GM18526 (cell line): ENCODE measurements around the gene EMP3.

Experiments used
- POLR2A ChIP-seq: IDR thresholded peaks from 3 replicates; pipeline ENCODE4 v1.6.1; 2011; ENCODE audit not compliant: insufficient read length; ENCODE audit errors: extremely low read depth

EMP3 gene

DNA sequence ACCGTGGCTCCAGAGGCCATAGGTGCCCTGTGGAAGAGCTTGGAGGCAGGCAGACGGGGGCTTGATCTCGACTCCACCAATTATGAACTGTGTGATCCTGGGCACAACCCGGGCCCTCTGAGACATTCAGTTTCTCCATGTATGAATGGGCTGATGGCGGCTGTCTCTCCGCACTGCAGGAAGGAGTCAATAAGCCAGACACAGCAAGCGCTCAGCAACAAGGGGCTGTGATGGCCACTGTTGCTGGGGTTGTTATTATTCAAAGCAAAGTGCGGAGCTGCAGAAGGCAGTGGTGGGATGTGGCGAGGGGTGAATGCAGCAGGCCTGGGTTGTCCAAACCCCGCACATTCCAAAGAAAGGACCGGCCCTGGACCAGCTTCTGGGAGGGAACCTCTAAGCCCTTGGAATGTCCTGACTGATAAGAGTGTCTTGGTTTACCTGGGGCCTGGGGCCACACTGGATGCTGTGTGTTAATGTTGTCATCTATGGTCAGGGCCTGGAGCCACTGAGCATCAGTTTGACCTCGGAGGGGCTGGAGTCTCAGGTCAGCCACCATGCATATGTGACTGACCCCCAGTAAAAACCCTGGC lies 30.1 kb downstream of the EMP3 start:
- no peak for TF ChIP-seq POLR2A

DNA sequence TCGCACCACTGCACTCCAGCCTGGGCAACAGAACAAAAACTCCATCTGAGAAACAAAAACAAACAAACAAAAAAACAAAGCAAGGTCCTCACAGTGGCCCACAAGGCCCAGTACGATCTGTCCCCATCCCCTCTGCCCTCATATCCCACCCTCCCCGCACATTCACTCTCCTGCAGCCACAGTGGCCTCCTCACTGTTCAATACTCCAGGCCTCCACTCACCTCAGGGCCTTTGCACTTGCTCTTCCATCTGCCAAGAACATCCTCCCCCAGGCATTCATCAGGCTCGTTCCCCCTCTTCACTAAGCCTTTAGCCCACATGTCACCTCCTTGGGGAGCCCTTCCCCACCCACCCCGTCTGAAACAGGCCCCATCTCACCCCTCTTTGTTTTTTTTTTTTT lies 33.8 kb downstream of the EMP3 start:
- TF ChIP-seq POLR2A = no peak

DNA sequence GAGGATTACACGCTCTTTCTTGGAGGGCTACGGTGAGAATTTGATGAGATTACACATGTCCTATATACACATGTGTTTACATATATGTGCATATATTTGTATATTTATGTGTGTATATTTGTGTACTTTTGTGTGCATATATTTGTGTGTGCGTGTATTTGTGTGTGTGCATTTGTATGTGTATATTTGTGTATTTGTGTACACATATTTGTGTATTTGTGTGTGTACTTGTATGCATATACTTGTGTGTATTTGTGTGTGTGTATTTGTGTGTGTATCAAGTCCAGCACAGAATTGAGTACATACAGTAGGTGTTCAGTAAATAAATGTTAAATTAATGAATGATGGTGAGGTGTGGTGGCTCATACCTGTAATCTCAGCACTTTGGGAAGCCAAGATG lies 36.6 kb downstream of the EMP3 start:
- no peak for TF ChIP-seq POLR2A

DNA sequence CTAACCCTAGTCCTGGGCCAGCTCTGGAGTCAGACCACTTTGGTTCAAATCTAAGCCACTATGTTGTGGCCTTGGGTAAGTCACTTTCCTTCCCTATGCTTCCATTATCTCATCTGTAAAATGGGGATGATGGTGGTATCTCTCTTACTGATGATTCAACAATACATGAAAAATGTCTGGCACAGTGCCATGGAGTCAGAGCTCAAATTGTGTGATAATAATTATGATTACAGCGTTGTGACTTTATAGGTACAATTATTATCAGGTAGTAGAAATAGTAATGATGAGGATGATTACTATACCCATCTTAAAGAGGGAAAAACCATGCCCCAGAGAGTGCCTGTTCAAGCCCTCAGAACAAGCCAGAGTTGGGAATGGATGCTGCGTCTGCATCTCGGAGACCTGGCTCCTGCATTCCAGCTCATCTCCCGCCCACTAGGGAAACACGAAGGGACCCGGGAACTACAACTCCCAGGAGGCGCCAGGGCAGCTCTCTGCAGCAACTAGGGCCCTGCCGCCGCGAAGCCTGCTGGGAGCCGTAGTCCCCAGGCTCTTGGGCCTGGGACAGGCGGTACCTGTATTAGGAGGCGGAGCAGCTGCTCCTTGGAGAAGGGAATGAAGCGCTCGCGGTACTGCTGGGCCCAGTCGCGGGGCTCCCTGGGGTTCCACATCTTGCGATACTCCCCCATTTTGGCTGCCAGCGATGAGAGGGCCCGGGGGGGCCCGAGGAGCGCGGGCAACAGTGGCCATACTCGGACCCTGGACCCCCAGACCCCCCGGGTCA lies 37.6 kb downstream of the EMP3 start:
- peak; percentile 45 for TF ChIP-seq POLR2A

GRCh38 chr19:48363500-48363809 lies 38.1 kb downstream of the EMP3 start:
- TF ChIP-seq POLR2A = no peak

- peak; percentile 67 for TF ChIP-seq POLR2A
Measured at GRCh38 chr19:48363810-48364597, 38.7 kb downstream of the EMP3 start, which contains the start of the genes SYNGR4 and TMEM143. SYNGR4 (plus strand) TSS chr19:48364367; CDS start chr19:48365843, 1,476 bp downstream. TMEM143 (minus strand) TSS chr19:48363940; CDS start chr19:48363920, 20 bp downstream.

GRCh38 chr19:48364598-48365348 lies 39.4 kb downstream of the EMP3 start:
- no peak for TF ChIP-seq POLR2A

GRCh38 chr19:48365602-48366001 lies 40.2 kb downstream of the EMP3 start:
- no peak for TF ChIP-seq POLR2A

- no peak for TF ChIP-seq POLR2A
Measured at GRCh38 chr19:48367855-48368254, 42.5 kb downstream of the EMP3 start.

DNA sequence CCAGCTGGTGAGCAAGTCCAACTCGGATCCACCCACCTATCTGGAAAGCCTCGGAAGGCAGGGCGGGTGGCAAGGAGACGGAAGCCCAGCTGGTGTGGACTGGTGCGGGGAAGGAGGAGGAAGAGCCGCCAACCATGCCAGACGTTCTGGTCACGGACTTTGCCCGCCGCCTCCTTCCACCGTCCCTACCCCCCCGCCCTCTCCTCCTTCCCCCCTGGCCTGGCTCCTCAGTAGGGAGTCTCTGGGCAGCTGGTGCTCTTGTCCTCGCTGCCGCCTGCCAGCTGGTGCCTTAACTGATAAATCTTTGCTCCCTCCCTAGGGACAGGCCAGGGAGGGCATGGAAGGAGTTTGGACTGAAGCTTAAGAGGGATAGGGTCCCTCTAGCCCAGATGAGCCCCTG lies 43.6 kb downstream of the EMP3 start:
- TF ChIP-seq POLR2A = no peak

- no peak for TF ChIP-seq POLR2A
Measured at GRCh38 chr19:48370955-48371354, 45.6 kb downstream of the EMP3 start.

DNA sequence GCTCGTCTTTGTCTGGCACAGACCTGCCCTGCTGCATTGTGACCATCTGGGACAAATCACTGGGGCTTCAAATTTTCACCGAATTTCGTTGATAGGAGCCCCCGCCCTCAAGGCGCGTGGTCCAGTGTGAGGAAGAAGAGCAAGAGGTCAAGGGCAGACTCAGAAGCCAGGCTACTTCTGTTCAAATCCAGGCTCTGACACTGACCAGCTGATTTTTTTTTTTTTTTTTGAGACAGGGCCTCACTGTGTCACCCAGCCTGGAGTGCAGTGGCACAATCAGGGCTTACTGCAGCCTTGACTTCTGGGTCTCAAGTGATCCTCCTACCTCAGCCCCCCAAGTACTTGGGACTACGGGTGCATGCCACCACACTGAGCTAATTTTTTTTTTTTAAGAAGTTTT lies 46.0 kb downstream of the EMP3 start:
- no peak for TF ChIP-seq POLR2A

DNA sequence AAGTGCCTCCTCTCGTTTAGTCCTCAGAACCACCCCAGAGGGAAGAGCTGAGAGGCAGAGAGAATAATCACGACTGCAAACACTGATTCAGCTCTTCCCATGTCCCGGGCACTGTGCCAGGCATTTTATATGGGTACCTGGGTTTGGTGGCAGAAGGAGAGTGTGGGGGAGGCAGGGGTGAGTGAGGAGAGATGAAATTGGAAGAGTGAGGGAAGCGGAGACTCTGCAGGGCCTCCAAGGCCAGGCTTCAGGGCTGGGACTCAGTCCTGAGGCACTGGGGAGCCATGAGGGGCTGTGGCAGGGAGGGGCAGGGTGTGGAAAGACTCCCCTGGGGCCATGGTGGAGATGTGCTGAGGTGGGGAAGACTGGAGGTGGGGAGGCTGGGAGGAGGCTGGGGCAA lies 47.6 kb downstream of the EMP3 start:
- TF ChIP-seq POLR2A = no peak

DNA sequence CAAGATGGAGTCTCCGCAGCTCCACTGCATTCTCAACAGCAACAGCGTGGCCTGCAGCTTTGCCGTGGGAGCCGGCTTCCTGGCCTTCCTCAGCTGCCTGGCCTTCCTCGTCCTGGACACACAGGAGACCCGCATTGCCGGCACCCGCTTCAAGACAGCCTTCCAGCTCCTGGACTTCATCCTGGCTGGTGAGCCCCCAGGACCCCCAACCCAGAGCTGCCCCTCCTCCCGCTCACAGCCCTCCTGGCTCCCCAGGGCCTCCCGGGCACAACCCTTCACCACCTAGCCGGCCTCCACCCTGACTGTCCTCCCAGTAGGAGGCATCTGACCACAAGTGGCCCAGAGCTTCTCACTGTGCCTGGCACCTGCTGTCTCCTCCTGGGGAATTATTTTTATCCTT lies 48.2 kb downstream of the EMP3 start:
- TF ChIP-seq POLR2A = no peak

DNA sequence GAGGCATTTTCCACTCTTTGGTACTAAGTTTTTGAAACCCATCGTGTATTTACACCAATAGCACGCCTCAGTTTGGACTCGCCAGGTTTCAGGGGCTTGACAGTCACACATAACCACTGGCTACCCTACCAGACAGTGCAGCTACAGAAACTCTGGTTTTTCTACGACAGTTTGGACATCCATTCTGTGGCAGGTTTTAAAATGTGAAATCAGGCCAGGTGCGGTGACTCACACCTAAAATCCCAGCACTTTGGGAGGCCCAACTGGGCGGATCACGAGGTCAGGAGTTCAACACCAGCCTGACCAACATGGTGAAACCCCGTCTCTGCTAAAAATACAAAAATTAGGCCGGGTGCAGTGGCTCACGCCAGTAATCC lies 52.8 kb downstream of the EMP3 start:
- TF ChIP-seq POLR2A = no peak
